ENCODE results near the gene WT1.

The WT1 gene

DNA sequence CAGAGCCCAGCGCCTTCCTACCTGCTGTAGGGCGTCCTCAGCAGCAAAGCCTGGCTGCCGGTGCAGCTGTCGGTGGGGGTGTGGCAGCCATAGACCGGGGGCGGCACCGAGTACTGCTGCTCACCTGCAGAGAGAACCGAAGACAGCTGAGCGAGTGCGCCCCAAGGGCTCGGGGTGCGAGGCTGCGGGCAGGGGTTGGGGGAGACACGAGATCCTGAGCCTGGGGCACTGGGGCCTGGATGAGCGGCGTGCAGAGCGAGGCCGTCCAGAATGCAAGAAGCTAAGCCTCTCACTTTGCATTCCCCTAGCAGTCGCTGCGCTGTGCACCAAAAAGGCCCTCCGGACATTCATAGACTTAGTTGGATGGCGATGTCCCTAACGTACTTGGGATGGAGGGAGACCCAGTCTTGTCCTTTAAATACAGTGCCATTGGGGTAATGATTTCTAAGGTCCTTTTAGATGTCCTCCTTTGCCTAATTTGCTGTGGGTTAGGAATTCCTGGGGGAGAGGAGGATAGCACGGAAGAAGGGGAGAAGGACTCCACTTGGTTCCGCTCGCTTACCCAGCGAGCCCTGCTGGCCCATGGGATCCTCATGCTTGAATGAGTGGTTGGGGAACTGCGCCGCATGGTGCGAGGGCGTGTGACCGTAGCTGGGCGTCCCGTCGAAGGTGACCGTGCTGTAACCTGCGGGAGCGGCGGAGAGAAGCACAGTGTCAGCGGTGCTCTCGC lies 7.2 kb downstream of the WT1 start:
- Histone ChIP-seq H2BK12ac (ENCODE audit: low read length) (no peak overlapping the region), H3K27me3 (ENCODE audit: control insufficient read depth in 3 of 3, insufficient read depth in 3 of 3, low read depth in 1 of 3, low read length in 3 of 3) (peaks cover 54 to 96% (median 89%) of the 10 kb centered on the region in 3 experiments), H4K8ac (ENCODE audit: low read depth, low read length) (no peak overlapping the region), H3K23ac (ENCODE audit: low read depth, low read length, poor library complexity) (peak overlapping the region; percentile 47), H3K14ac (ENCODE audit: low read length) (no peak overlapping the region), H3K9ac (ENCODE audit: low read depth, low read length, poor library complexity) (peak overlapping the region; percentile 47), H2BK15ac (ENCODE audit: low read length) (no peak overlapping the region), H2AK5ac (ENCODE audit: low read depth, low read length) (no peak overlapping the region), H3K27ac (replicated peaks; ENCODE audit: low read length) (no peak overlapping the region), H3K36me3 (replicated peaks in 1 of 2; ENCODE audit: control insufficient read depth in 2 of 2, insufficient read depth in 2 of 2, low read length in 2 of 2) (no peaks in the 10 kb centered on the region), H3K9me3 (replicated peaks in 1 of 2; ENCODE audit: control insufficient read depth in 2 of 2, insufficient read depth in 1 of 2, low read depth in 1 of 2, low read length in 2 of 2) (peaks cover 0 to 8% of the 10 kb centered on the region in 2 donors), H3K4me3 (ENCODE audit: low read length in 2 of 2) (peak overlapping the region in 1 of 2 donors; percentile 27), H3K79me1 (ENCODE audit: low read depth, low read length) (no peaks in the 10 kb centered on the region), H3K4ac (ENCODE audit: low read length) (no peak overlapping the region), H2BK5ac (ENCODE audit: low read length) (no peak overlapping the region), H3K4me1 (ENCODE audit: control insufficient read depth in 2 of 2, insufficient read depth in 1 of 2, low read depth in 1 of 2, low read length in 2 of 2) (peaks cover 0 to 8% of the 10 kb centered on the region in 2 donors), H2AFZ (ENCODE audit: low read length) (no peak overlapping the region), H2BK120ac (ENCODE audit: low read depth, low read length) (no peak overlapping the region), H3K18ac (ENCODE audit: low read length) (peak overlapping the region; percentile 30), H4K91ac (ENCODE audit: low read depth, low read length, poor library complexity) (no peak overlapping the region), H3K4me2 (ENCODE audit: insufficient read depth, low read length, poor library complexity, severe bottlenecking) (no peak overlapping the region)
- WGBS, 2 donors (ENCODE audit: extremely low coverage in 2 of 2, insufficient read length in 2 of 2, insufficient replicate concordance in 1 of 2), result no CpG with 5 or more reads among the region's 41 CpGs
- no peak for DNase-seq (ENCODE audit: low spot score)

DNA sequence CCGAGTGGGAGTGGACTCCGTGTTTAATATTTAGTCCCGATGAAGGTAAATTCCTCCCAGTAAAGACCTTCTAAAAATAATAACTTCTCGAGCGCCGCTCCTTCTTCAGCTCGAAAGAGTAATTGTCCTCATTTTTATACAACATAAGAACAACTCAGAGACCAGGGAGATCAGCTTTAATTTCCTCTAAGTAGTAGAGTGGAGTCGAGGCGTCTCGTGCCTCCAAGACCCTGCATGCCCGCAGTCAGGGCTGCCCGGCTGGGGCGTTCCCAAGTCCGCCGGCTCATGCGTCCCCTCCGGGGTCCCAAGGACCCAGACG lies 7.8 kb downstream of the WT1 start:
- Histone ChIP-seq H2BK5ac (ENCODE audit: low read length) (no peak overlapping the region), H3K9ac (ENCODE audit: low read depth, low read length, poor library complexity) (peak overlapping the region; percentile 47), H3K27ac (replicated peaks; ENCODE audit: low read length) (no peak overlapping the region), H4K91ac (ENCODE audit: low read depth, low read length, poor library complexity) (no peak overlapping the region), H2BK12ac (ENCODE audit: low read length) (no peak overlapping the region), H3K4me1 (ENCODE audit: control insufficient read depth in 2 of 2, insufficient read depth in 1 of 2, low read depth in 1 of 2, low read length in 2 of 2) (peaks cover 0 to 8% of the 10 kb centered on the region in 2 donors), H3K4ac (ENCODE audit: low read length) (no peak overlapping the region), H4K8ac (ENCODE audit: low read depth, low read length) (no peak overlapping the region), H3K23ac (ENCODE audit: low read depth, low read length, poor library complexity) (peak overlapping the region; percentile 47), H3K14ac (ENCODE audit: low read length) (no peak overlapping the region), H3K4me2 (ENCODE audit: insufficient read depth, low read length, poor library complexity, severe bottlenecking) (no peak overlapping the region), H3K18ac (ENCODE audit: low read length) (peak overlapping the region; percentile 30), H2AK5ac (ENCODE audit: low read depth, low read length) (no peak overlapping the region), H2AFZ (ENCODE audit: low read length) (no peak overlapping the region), H3K79me1 (ENCODE audit: low read depth, low read length) (no peaks in the 10 kb centered on the region), H2BK120ac (ENCODE audit: low read depth, low read length) (no peak overlapping the region), H3K4me3 (ENCODE audit: low read length in 2 of 2) (no peak overlapping the region), H3K36me3 (replicated peaks in 1 of 2; ENCODE audit: control insufficient read depth in 2 of 2, insufficient read depth in 2 of 2, low read length in 2 of 2) (no peaks in the 10 kb centered on the region), H3K9me3 (replicated peaks in 1 of 2; ENCODE audit: control insufficient read depth in 2 of 2, insufficient read depth in 1 of 2, low read depth in 1 of 2, low read length in 2 of 2) (peaks cover 0 to 8% of the 10 kb centered on the region in 2 donors), H3K27me3 (ENCODE audit: control insufficient read depth in 3 of 3, insufficient read depth in 3 of 3, low read depth in 1 of 3, low read length in 3 of 3) (peaks cover 49 to 96% (median 87%) of the 10 kb centered on the region in 3 experiments), H2BK15ac (ENCODE audit: low read length) (no peak overlapping the region)
- no CpG with 5 or more reads among the region's 18 CpGs for WGBS, 2 donors (ENCODE audit: extremely low coverage in 2 of 2, insufficient read length in 2 of 2, insufficient replicate concordance in 1 of 2)
- no peak for DNase-seq (ENCODE audit: low spot score)

DNA sequence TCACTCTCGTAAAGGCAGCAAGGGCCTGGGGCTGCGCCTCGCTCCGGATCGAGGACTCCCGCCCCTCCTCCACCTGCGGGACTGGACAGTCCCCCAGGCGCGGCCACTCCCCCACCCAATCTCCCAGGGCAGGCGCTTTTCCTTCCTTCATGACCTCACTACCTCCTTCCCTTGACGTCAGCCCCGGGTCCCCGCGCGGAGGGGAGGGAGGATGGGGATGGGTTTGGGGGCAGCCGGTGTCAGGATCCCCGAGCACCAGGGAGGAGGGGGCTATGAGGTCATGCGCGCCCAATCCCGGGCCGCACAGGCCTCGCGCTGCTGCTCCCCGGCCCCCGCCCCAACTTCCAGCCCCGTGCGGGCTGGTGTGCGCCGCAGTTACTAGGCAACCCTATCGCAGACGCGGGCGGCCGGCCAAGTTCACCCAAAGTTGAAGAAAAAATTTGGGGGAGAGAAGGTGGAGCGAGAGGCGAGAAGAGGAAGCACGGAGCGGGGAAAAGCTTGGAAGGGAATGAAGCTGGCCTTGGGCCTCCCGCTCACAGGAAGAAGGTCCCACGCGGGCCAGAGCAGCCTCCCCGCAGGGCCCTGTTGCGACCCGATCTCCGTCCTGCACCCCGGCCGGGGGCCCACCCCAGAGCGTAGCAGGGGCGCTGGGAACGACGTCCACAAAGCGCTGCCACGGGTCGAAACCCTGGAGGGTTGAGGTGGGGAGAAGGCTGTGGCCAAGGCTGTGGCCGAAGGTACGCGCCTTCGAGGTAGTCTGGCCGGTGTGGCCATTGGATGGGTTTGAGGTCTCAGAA lies 8.3 kb downstream of the WT1 start:
- Histone ChIP-seq H3K18ac (ENCODE audit: low read length) (peak overlapping the region; percentile 65), H3K27ac (replicated peaks; ENCODE audit: low read length) (no peak overlapping the region), H2BK120ac (ENCODE audit: low read depth, low read length) (no peak overlapping the region), H3K4me2 (ENCODE audit: insufficient read depth, low read length, poor library complexity, severe bottlenecking) (peak overlapping the region; percentile 73), H2AK5ac (ENCODE audit: low read depth, low read length) (no peak overlapping the region), H2AFZ (ENCODE audit: low read length) (peak overlapping the region; percentile 61), H3K4me1 (ENCODE audit: control insufficient read depth in 2 of 2, insufficient read depth in 1 of 2, low read depth in 1 of 2, low read length in 2 of 2) (peaks cover 0 to 8% of the 10 kb centered on the region in 2 donors), H2BK12ac (ENCODE audit: low read length) (no peak overlapping the region), H4K91ac (ENCODE audit: low read depth, low read length, poor library complexity) (no peak overlapping the region), H2BK15ac (ENCODE audit: low read length) (no peak overlapping the region), H3K36me3 (replicated peaks in 1 of 2; ENCODE audit: control insufficient read depth in 2 of 2, insufficient read depth in 2 of 2, low read length in 2 of 2) (no peaks in the 10 kb centered on the region), H2BK5ac (ENCODE audit: low read length) (no peak overlapping the region), H3K23ac (ENCODE audit: low read depth, low read length, poor library complexity) (peak overlapping the region; percentile 14), H3K4me3 (ENCODE audit: low read length in 2 of 2) (peak overlapping the region in 1 of 2 donors; percentile 67), H3K79me1 (ENCODE audit: low read depth, low read length) (no peaks in the 10 kb centered on the region), H4K8ac (ENCODE audit: low read depth, low read length) (no peak overlapping the region), H3K4ac (ENCODE audit: low read length) (no peak overlapping the region), H3K9me3 (replicated peaks in 1 of 2; ENCODE audit: control insufficient read depth in 2 of 2, insufficient read depth in 1 of 2, low read depth in 1 of 2, low read length in 2 of 2) (peaks cover 0 to 5% of the 10 kb centered on the region in 2 donors), H3K14ac (ENCODE audit: low read length) (no peak overlapping the region), H3K9ac (ENCODE audit: low read depth, low read length, poor library complexity) (no peak overlapping the region), H3K27me3 (ENCODE audit: control insufficient read depth in 3 of 3, insufficient read depth in 3 of 3, low read depth in 1 of 3, low read length in 3 of 3) (peaks cover 43 to 96% (median 81%) of the 10 kb centered on the region in 3 experiments)
- WGBS, 2 donors (ENCODE audit: extremely low coverage in 2 of 2, insufficient read length in 2 of 2, insufficient replicate concordance in 1 of 2), result no CpG with 5 or more reads among the region's 59 CpGs
- DNase-seq (ENCODE audit: low spot score), result no peak

DNA sequence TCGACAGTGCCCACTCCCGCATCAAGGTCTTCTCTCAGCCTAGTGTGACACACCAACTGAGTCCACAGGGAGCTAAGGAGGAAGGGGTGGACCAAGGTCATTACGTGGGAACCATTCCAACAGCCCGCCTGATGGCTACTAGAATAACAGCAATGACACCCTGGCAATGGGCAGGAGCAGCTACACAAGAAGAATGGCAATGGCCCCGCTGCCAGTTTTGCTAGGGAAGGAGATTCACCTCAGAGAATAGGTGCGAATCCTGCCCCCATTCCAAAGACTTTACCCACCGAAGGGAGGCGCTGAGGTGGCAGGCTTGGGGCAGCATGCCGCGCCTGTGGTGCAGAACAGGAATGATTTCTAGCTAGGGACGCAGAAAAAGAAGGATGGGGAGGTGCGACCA lies 9.1 kb downstream of the WT1 start:
- Histone ChIP-seq H2BK15ac (ENCODE audit: low read length) (no peak overlapping the region), H4K8ac (ENCODE audit: low read depth, low read length) (no peak overlapping the region), H3K18ac (ENCODE audit: low read length) (no peak overlapping the region), H3K27ac (replicated peaks; ENCODE audit: low read length) (no peak overlapping the region), H3K4ac (ENCODE audit: low read length) (no peak overlapping the region), H2AFZ (ENCODE audit: low read length) (no peak overlapping the region), H3K9ac (ENCODE audit: low read depth, low read length, poor library complexity) (no peak overlapping the region), H2BK120ac (ENCODE audit: low read depth, low read length) (no peak overlapping the region), H3K36me3 (replicated peaks in 1 of 2; ENCODE audit: control insufficient read depth in 2 of 2, insufficient read depth in 2 of 2, low read length in 2 of 2) (no peaks in the 10 kb centered on the region), H2AK5ac (ENCODE audit: low read depth, low read length) (no peak overlapping the region), H3K9me3 (replicated peaks in 1 of 2; ENCODE audit: control insufficient read depth in 2 of 2, insufficient read depth in 1 of 2, low read depth in 1 of 2, low read length in 2 of 2) (no peaks in the 10 kb centered on the region), H3K23ac (ENCODE audit: low read depth, low read length, poor library complexity) (no peak overlapping the region), H3K79me1 (ENCODE audit: low read depth, low read length) (no peaks in the 10 kb centered on the region), H3K27me3 (ENCODE audit: control insufficient read depth in 3 of 3, insufficient read depth in 3 of 3, low read depth in 1 of 3, low read length in 3 of 3) (peaks cover 36 to 91% (median 73%) of the 10 kb centered on the region in 3 experiments), H3K4me1 (ENCODE audit: control insufficient read depth in 2 of 2, insufficient read depth in 1 of 2, low read depth in 1 of 2, low read length in 2 of 2) (peaks cover 0 to 8% of the 10 kb centered on the region in 2 donors), H2BK12ac (ENCODE audit: low read length) (no peak overlapping the region), H2BK5ac (ENCODE audit: low read length) (no peak overlapping the region), H3K4me3 (ENCODE audit: low read length in 2 of 2) (no peak overlapping the region), H4K91ac (ENCODE audit: low read depth, low read length, poor library complexity) (no peak overlapping the region), H3K14ac (ENCODE audit: low read length) (no peak overlapping the region), H3K4me2 (ENCODE audit: insufficient read depth, low read length, poor library complexity, severe bottlenecking) (peak overlapping the region; percentile 73)
- no CpG with 5 or more reads among the region's 12 CpGs for WGBS, 2 donors (ENCODE audit: extremely low coverage in 2 of 2, insufficient read length in 2 of 2, insufficient replicate concordance in 1 of 2)
- DNase-seq (ENCODE audit: low spot score), result no peak
